H1 (cell line): Measurements from ENCODE around the gene THAP11. TPM values are rescaled to one million over a fixed set of nuclear protein-coding genes. Genes with fewer than 3 reads are reported as not detected.

Experiments used
- CTCF ChIA-PET: fragments of 300-600 bp; sonication (Branson Sonifier 250); formaldehyde crosslinking; loops from one replicate; lab custom pipeline; 2021; ENCODE audit not compliant: partially characterized antibody; lab: Charles Lee
- POLR2A ChIA-PET: fragments of 300-600 bp; sonication (Branson Sonifier 250); formaldehyde crosslinking; loops from one replicate; lab custom pipeline; 2021; ENCODE audit warnings: inconsistent platforms; ENCODE audit not compliant: partially characterized antibody; lab: Charles Lee
- DNase-seq, 2 experiments: peaks; one replicate each; pipeline versions ENCODE4 v3.0.0 to v3.0.0-alpha.2; 2010 to 2022; ENCODE audit warnings: low spot score in 2 of 2, low read depth in 1 of 2, mixed read lengths in 1 of 2
- FAIRE-seq: peaks from 2 replicates; lab custom pipeline; 2011; peaks lifted over from hg19 to GRCh38; lab: Jason Lieb, UNC
- H2AFZ ChIP-seq: 2 replicates; pipeline ENCODE4 v1.8.1; 2012; ENCODE audit warnings: low read length, inconsistent platforms
- H2AK5ac ChIP-seq: 2 replicates; pipeline ENCODE4 v1.6.1; 2013; ENCODE audit warnings: low read depth, low read length
- H2BK120ac ChIP-seq: replicated peaks from 2 replicates; pipeline ENCODE3; 2013; ENCODE audit warnings: low read depth, low read length, inconsistent platforms
- H2BK12ac ChIP-seq: 2 replicates; pipeline ENCODE4 v1.6.1; 2013; ENCODE audit warnings: low read depth, low read length
- H2BK15ac ChIP-seq: 2 replicates; pipeline ENCODE4 v1.6.1; 2013; ENCODE audit warnings: low read length
- H2BK20ac ChIP-seq: 2 replicates; pipeline ENCODE4 v1.6.1; 2013; ENCODE audit warnings: low read length
- H2BK5ac ChIP-seq: 2 replicates; pipeline ENCODE4 v1.6.1; 2013; ENCODE audit warnings: low read depth, low read length
- H3K14ac ChIP-seq: 2 replicates; pipeline ENCODE4 v1.6.1; 2013; ENCODE audit warnings: inconsistent platforms; ENCODE audit not compliant: insufficient read length
- H3K18ac ChIP-seq: 2 replicates; pipeline ENCODE4 v1.6.1; 2013; ENCODE audit warnings: low read length; ENCODE audit errors: extremely low read depth
- H3K23ac ChIP-seq: 2 replicates; pipeline ENCODE4 v1.6.1; 2013; ENCODE audit warnings: inconsistent platforms; ENCODE audit not compliant: insufficient read length
- H3K23me2 ChIP-seq: 2 replicates; pipeline ENCODE4 v1.6.1; 2013; ENCODE audit warnings: low read depth, low read length
- H3K27ac ChIP-seq: 2 replicates; pipeline ENCODE4 v1.6.1; 2011; ENCODE audit warnings: low read depth, low read length, inconsistent platforms
- H3K27me3 ChIP-seq, 4 experiments: replicated peaks in 1 of 4; 1 replicate in 1 of 4; 2 replicates in 3 of 4; pipeline versions ENCODE4 v1.6.1 to v1.8.1; 2011 to 2013; ENCODE audit warnings: low read length in 3 of 4, mild to moderate bottlenecking in 3 of 4, inconsistent platforms in 2 of 4, mixed read lengths in 2 of 4, moderate library complexity in 1 of 4; ENCODE audit not compliant: control insufficient read depth in 3 of 4, insufficient read depth in 3 of 4; ENCODE audit errors: extremely low read depth in 1 of 4
- H3K36me3 ChIP-seq, 4 experiments: 2 replicates each; pipeline versions ENCODE4 v1.6.1 to v1.8.1; 2011 to 2013; ENCODE audit warnings: mild to moderate bottlenecking in 4 of 4, low read length in 3 of 4, moderate library complexity in 2 of 4, control low read depth in 1 of 4, inconsistent platforms in 1 of 4; ENCODE audit not compliant: insufficient read depth in 4 of 4, control insufficient read depth in 2 of 4
- H3K4ac ChIP-seq: replicated peaks from 2 replicates; pipeline ENCODE3; 2013; ENCODE audit warnings: low read length, low read depth, mixed read lengths, inconsistent platforms; ENCODE audit not compliant: insufficient read length
- H3K4me1 ChIP-seq, 4 experiments: replicated peaks in 1 of 4; 1 replicate in 1 of 4; 2 replicates in 3 of 4; pipeline versions ENCODE4 v1.6.1 to v1.8.1; 2011 to 2013; ENCODE audit warnings: low read length in 3 of 4, inconsistent platforms in 2 of 4, mixed read lengths in 1 of 4; ENCODE audit not compliant: insufficient read depth in 4 of 4, control insufficient read depth in 3 of 4
- H3K4me2 ChIP-seq, 2 experiments: 2 replicates each; pipeline versions ENCODE4 v1.6.1 to v1.8.1; 2011 to 2013; ENCODE audit warnings: low read depth in 2 of 2, low read length in 2 of 2, control low read depth in 1 of 2, inconsistent platforms in 1 of 2, mild to moderate bottlenecking in 1 of 2; ENCODE audit not compliant: insufficient read depth in 1 of 2
- H3K4me3 ChIP-seq, 4 experiments: fragments of 200-600, 300-600 bp in 1 of 4; sonication (generic), shearing (Covaris generic), sonication (Bioruptor Twin) in 1 of 4; 2 replicates each; pipeline versions ENCODE4 v1.5.1 to v1.8.1; 2011 to 2016; ENCODE audit warnings: low read length in 4 of 4, low read depth in 3 of 4, control low read depth in 2 of 4, inconsistent platforms in 2 of 4, mild to moderate bottlenecking in 2 of 4, mixed read lengths in 1 of 4, moderate library complexity in 1 of 4; ENCODE audit not compliant: insufficient read depth in 2 of 4; ENCODE audit errors: extremely low read depth in 1 of 4
- H3K56ac ChIP-seq: replicated peaks from 2 replicates; pipeline ENCODE3; 2013; ENCODE audit warnings: low read depth, mild to moderate bottlenecking, mixed read lengths, low read length, inconsistent platforms; ENCODE audit not compliant: insufficient read length
- H3K79me1 ChIP-seq: 2 replicates; pipeline ENCODE4 v1.6.1; 2013; ENCODE audit warnings: low read depth, low read length, control low read depth
- H3K79me2 ChIP-seq, 2 experiments: 2 replicates each; pipeline versions ENCODE4 v1.6.1 to v1.8.1; 2012 to 2013; ENCODE audit warnings: low read length in 2 of 2, mild to moderate bottlenecking in 2 of 2, inconsistent platforms in 1 of 2; ENCODE audit not compliant: insufficient read depth in 2 of 2, control insufficient read depth in 1 of 2
- H3K9ac ChIP-seq, 4 experiments: replicated peaks in 1 of 4; 1 replicate in 1 of 4; 2 replicates in 3 of 4; pipeline versions ENCODE4 v1.6.1 to v1.8.1; 2011 to 2013; ENCODE audit warnings: low read depth in 3 of 4, low read length in 3 of 4, control low read depth in 2 of 4, mild to moderate bottlenecking in 2 of 4, moderate library complexity in 2 of 4, inconsistent platforms in 1 of 4; ENCODE audit errors: extremely low read depth in 1 of 4
- H3K9me3 ChIP-seq, 2 experiments: 2 replicates each; pipeline versions ENCODE4 v1.6.1 to v1.8.1; 2012 to 2013; ENCODE audit warnings: mild to moderate bottlenecking in 2 of 2, moderate library complexity in 2 of 2, control low read depth in 1 of 2, inconsistent platforms in 1 of 2, low read depth in 1 of 2, low read length in 1 of 2, mixed read lengths in 1 of 2; ENCODE audit not compliant: insufficient read depth in 2 of 2
- H4K20me1 ChIP-seq, 2 experiments: replicated peaks in 1 of 2; 2 replicates each; pipeline versions ENCODE3 to v1.8.1; 2011 to 2013; ENCODE audit warnings: inconsistent platforms in 2 of 2, low read length in 2 of 2, mild to moderate bottlenecking in 1 of 2; ENCODE audit not compliant: insufficient read depth in 2 of 2, control insufficient read depth in 1 of 2
- H4K5ac ChIP-seq: 2 replicates; pipeline ENCODE4 v1.6.1; 2013; ENCODE audit warnings: low read length, low read depth, mixed read lengths, inconsistent platforms; ENCODE audit not compliant: insufficient read length
- H4K8ac ChIP-seq: 2 replicates; pipeline ENCODE4 v1.8.0; 2013; ENCODE audit warnings: mild to moderate bottlenecking, moderate library complexity, low read length, inconsistent platforms; ENCODE audit not compliant: insufficient read depth; ENCODE audit errors: extremely low read depth
- H4K91ac ChIP-seq: replicated peaks from 2 replicates; pipeline ENCODE3; 2013; ENCODE audit warnings: low read length, mixed read lengths, inconsistent platforms; ENCODE audit not compliant: insufficient read length
- KDM5A ChIP-seq: fragments of 200-600 bp; IDR thresholded peaks from 2 replicates; pipeline ENCODE4 v1.7.1; 2012; ENCODE audit warnings: mild to moderate bottlenecking, low read length, inconsistent platforms, mixed read lengths
- MAX ChIP-seq: IDR thresholded peaks from 2 replicates; pipeline ENCODE4 v1.6.1; 2012; ENCODE audit warnings: inconsistent platforms
- SP4 ChIP-seq: IDR thresholded peaks from 2 replicates; pipeline ENCODE4 v1.6.1; 2012; ENCODE audit warnings: low read length, inconsistent platforms
- WGBS, 2 experiments: shearing (Covaris generic) in 1 of 2; methylation state at CpG; one replicate each; pipeline versions ENCODE4 v1.1.6 to v1.1.7; 2013 to 2015; ENCODE audit warnings: low lambda C conversion rate in 2 of 2, mixed read lengths in 2 of 2, inconsistent platforms in 1 of 2, low coverage in 1 of 2, missing lambda C conversion rate in 1 of 2; ENCODE audit not compliant: insufficient replicate concordance in 2 of 2, insufficient coverage in 1 of 2, insufficient read length in 1 of 2; ENCODE audit errors: extremely low coverage in 1 of 2, missing lambda C conversion rate in 1 of 2; 5-methylcytosine and 5-hydroxymethylcytosine counted together
- polyA plus RNA-seq, 7 experiments: library from polyadenylated mRNA; depleted of rRNA in 3 of 7; stranded (reverse) in 5 of 7; unstranded in 2 of 7; fragments of >200 nt in 5 of 7; fragments of 200-250 nt in 2 of 7; gene quantifications; 1 replicate in 5 of 7; 2 replicates in 1 of 7; 4 replicates in 1 of 7; pipeline versions ENCODE4 v1.2.1 to v1.2.3, GENCODE V29; 2011 to 2013; ENCODE audit warnings: missing spikeins in 2 of 7, mixed read lengths in 2 of 7
- total RNA-seq: library from RNA; stranded (reverse); fragmentation: NEBNext Ultra II Directional; extraction: Animal tissue kit (Norgen Biotek cat#: 25700); gene quantifications from 2 replicates; pipeline ENCODE4 v1.2.1, GENCODE V29; 2021

Gene THAP11
- total and polyA plus RNA-seq, 2 of the 8 experiments (the other 6 are each of a cell fraction or from before 2014, with no cell fraction given) = 50.8 to 54.8 TPM

- Histone ChIP-seq H3K18ac (no peak overlapping the region), H3K9ac (no peak overlapping the region), H3K79me2 (peaks cover 23 to 80% of the 10 kb centered on the region in 2 experiments), H4K5ac (no peak overlapping the region), H3K4me3 (no peak overlapping the region), H3K23ac (no peak overlapping the region), H3K23me2 (no peaks in the 10 kb centered on the region), H2BK5ac (no peak overlapping the region), H3K4me1 (peaks cover 8 to 19% (median 12%) of the 10 kb centered on the region in 4 experiments), H3K27me3 (no peaks in the 10 kb centered on the region), H2AFZ (no peak overlapping the region), H2BK120ac (no peak overlapping the region), H3K56ac (no peak overlapping the region), H3K9me3 (no peaks in the 10 kb centered on the region), H3K14ac (no peak overlapping the region), H3K79me1 (peaks cover 49% of the 10 kb centered on the region), H4K8ac (no peak overlapping the region), H3K36me3 (peaks cover 0 to 19% (median 6%) of the 10 kb centered on the region in 4 experiments; a peak in 5 of 8 replicates), H2BK12ac (peak overlapping the region; percentile 23; the same call in 1 of the 2 replicates), H4K91ac (no peak overlapping the region), H2BK20ac (no peak overlapping the region), H3K27ac (no peak overlapping the region), H2AK5ac (no peak overlapping the region), H3K4me2 (no peak overlapping the region), H2BK15ac (no peak overlapping the region), H4K20me1 (peaks cover 32 to 54% of the 10 kb centered on the region in 2 experiments), H3K4ac (no peak overlapping the region)
- FAIRE-seq = no peak
- no peak for TF ChIP-seq KDM5A
- TF ChIP-seq SP4 = no peak
- TF ChIP-seq MAX = no peak
- 90% methylated on average over 8 of the region's 8 CpGs; no CpG with 5 or more reads in 1 of the 2 experiments for WGBS, 2 experiments
- ChIA-PET POLR2A (interaction anchor here (0.7 to 7.0 kb wide), 6 partner anchors 9 to 22 kb away, joined by 3 to 100 read pairs (median 6); partner anchors contain the start of genes CENPT, EDC4 and NUTF2), CTCF (interaction anchor here (0.9 to 12.2 kb wide), 7 partner anchors 13 to 339 kb away, joined by 3 to 123 read pairs (median 7); partner anchors contain the start of genes CENPT and NUTF2)
- DNase-seq = no peak
Observed at GRCh38 chr16:67860589-67861398, 18.7 kb downstream of the THAP11 start.
